Fibroblast of lung (primary cell): Measurements from ENCODE around the gene EPG5.

Experiments
- CTCF ChIP-seq, 2 donors: IDR thresholded peaks in 1 of 2; conservative IDR thresholded peaks in 1 of 2; 1 replicate in 1 of 2; 2 replicates in 1 of 2; pipeline ENCODE4 v1.5.1; 2011 to 2012; ENCODE audit warnings: low read length in 2 of 2, control low read depth in 1 of 2, inconsistent platforms in 1 of 2, low read depth in 1 of 2, mild to moderate bottlenecking in 1 of 2
- EZH2 ChIP-seq: IDR thresholded peaks from 2 replicates; pipeline ENCODE4 v1.5.1; 2012; ENCODE audit warnings: low read length, control low read depth, mild to moderate bottlenecking; ENCODE audit errors: missing control alignments

- TF ChIP-seq CTCF (conservative IDR thresholded peaks at IDR 0.05 in 1 of 2, IDR thresholded peaks at IDR 0.05 in 1 of 2; ENCODE audit: low read depth in 1 of 2, low read length in 2 of 2), result no peak
- TF ChIP-seq EZH2, result no peak
Measured at GRCh38 chr18:45834306-45834705, 132.8 kb downstream of the EPG5 start.
